Stimulated activated CD4-positive, alpha-beta T cell treated with anti-CD3 and anti-CD28 coated beads, TNF-alpha, amount 100 ng/mL, for 48 hours (primary cell): ENCODE measurements around the gene GADD45G.

Source experiments
- DNase-seq, 3 donors: peaks; one replicate each; pipeline ENCODE4 v3.0.0-alpha.2; 2020; ENCODE audit warnings: low read depth in 3 of 3

Gene GADD45G

GRCh38 chr9:89592963-89593726 lies 11.7 kb upstream of the GADD45G start:
- no peak for DNase-seq

GRCh38 chr9:89593727-89594427 lies 10.9 kb upstream of the GADD45G start:
- DNase-seq: peak; percentile 38 to 66 (median 49)

GRCh38 chr9:89594811-89595550 lies 9.8 kb upstream of the GADD45G start:
- DNase-seq: no peak

- no peak for DNase-seq
Observed at GRCh38 chr9:89595646-89596045, 9.2 kb upstream of the GADD45G start.

GRCh38 chr9:89596937-89597555 lies 7.8 kb upstream of the GADD45G start:
- no peak for DNase-seq

GRCh38 chr9:89597711-89598362 lies 7.0 kb upstream of the GADD45G start:
- peak in 2 of 3 donors; percentile 25 to 27 for DNase-seq

- DNase-seq: no peak
Observed at GRCh38 chr9:89598363-89598713, 6.5 kb upstream of the GADD45G start.

- no peak for DNase-seq
Observed at GRCh38 chr9:89598926-89599325, 5.9 kb upstream of the GADD45G start.

- DNase-seq: no peak
Observed at GRCh38 chr9:89600831-89601230, 4.0 kb upstream of the GADD45G start.

- no peak for DNase-seq
Observed at GRCh38 chr9:89601306-89601705, 3.5 kb upstream of the GADD45G start.

GRCh38 chr9:89601856-89602562 lies 2.8 kb upstream of the GADD45G start:
- no peak for DNase-seq

GRCh38 chr9:89602978-89603766 lies 1.6 kb upstream of the GADD45G start:
- peak; percentile 81 to 82 (median 81) for DNase-seq

GRCh38 chr9:89603767-89604665 lies 796 bp upstream of the GADD45G start:
- DNase-seq: no peak

GRCh38 chr9:89605465-89606048 lies 745 bp downstream of the GADD45G start:
- DNase-seq: peak; percentile 29 to 57 (median 37)

- peak in 1 of 3 donors; percentile 37 for DNase-seq
Observed at GRCh38 chr9:89606049-89606623, 1.3 kb downstream of the GADD45G start.

GRCh38 chr9:89606624-89607311 lies 2.0 kb downstream of the GADD45G start:
- DNase-seq: peak in 2 of 3 donors; percentile 25 to 36

GRCh38 chr9:89608641-89609335 lies 4.0 kb downstream of the GADD45G start:
- DNase-seq: no peak
